NCI-H2107 treated with DMSO at 0.1 percent for 48 hours (cell line): Measurements from ENCODE around the gene RBM34.

Experiments
- DNase-seq: peaks from one replicate; lab custom pipeline; 2025; ENCODE audit not compliant: unreplicated experiment; lab: John Stamatoyannopoulos, UW

RBM34 gene

DNA sequence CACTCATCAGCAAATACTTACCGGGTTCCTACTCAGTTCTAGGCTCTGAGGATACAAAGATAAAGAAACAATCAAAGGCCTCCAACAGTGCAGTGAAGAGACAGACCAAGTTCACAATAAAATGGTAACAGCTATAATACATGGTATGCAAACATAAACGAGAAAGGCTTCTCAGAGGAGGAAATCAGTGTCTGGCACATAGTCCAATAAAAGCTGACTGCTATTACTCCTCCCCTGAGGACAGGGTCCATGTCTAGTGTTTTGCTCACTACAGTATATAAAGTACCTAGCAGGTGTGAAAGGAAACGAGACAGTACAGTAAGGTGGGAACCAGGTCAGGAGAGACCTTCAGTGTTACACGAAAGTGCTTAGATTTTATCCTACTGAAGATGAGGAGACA is 4.3 kb downstream of the RBM34 start:
- DNase-seq, result no peak

GRCh38 chr1:235156265-235156664 is 4.8 kb downstream of the RBM34 start:
- no peak for DNase-seq

DNA sequence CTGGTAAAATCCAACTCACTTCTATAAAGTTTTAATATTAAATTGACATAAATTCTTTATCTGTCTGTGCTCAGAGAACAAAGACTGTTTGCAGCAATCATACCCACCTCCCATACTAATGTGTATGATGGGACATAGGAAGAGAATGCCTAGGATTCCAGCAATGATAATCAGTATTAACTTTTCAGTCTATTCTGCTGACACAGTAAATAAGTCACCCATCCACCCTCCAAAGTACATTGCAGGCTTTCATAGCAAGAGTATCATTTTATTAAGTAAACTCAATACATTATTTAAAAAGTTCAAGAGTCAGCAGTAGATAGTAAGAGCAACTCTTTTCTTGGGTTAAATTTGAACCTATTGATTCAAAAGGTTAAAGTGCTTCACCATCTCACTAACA is 8.8 kb downstream of the RBM34 start:
- no peak for DNase-seq

DNA sequence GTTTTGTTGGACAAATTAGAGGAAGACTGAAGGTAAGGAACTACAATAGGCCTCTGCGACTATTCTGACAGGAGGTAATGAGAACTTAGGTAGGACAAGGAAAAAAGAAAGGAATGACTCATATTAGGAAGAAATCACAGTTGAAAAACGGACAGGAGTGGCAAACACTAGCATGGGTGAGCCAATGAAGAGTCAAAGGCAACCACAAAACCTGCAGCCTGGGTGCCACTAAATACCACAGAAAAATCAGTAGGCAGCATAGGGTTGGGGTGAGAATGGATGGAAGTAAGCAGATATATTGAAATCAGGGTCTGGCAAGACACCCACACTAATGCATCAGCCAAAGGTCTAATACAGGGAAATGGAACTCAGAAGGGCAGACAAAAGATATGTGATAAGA is 10.0 kb downstream of the RBM34 start:
- no peak for DNase-seq

- DNase-seq, result no peak
These were observed 11.2 kb downstream of the RBM34 start for GRCh38 chr1:235149824-235150223.

- no peak for DNase-seq
These were observed 13.8 kb downstream of the RBM34 start for GRCh38 chr1:235147269-235147668.

DNA sequence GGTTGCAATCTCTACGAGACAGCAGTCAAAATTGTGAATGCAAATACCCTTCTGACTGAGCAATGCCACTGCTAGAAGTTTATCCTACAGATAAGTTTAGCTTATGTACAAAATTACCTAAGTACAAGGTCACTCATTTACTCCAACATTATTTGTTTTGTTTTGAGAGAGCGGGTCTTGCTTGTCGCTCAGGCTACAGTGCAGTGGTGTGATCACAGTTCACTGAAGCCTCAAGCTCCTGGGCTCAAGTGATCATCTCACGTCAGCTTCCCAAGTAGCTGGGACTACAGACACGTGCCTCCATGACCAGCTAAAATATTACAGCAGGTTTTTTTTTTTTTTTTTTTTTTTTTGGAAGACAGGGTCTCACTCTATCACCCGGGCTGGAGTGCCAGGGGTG is 15.4 kb downstream of the RBM34 start:
- no peak for DNase-seq

GRCh38 chr1:235142991-235143390 is 18.1 kb downstream of the RBM34 start:
- no peak for DNase-seq

DNA sequence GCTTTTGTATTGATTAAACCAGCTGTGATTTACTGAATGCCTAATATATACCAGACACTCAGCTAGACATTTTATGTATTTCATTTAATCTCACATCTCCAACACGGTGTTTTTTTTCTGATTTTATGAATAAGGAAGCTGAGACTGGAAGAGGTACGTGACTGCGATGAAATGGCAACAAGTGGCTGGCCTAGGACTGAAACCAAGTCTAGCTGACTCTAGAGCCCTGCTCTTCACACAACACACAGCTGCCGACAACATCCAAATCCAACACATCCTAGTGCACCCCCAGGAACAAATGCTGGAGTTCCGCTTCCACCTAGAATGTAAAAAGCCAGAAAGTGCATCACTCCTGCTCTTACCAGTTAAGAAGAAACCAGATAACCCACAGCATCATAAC is 21.7 kb downstream of the RBM34 start:
- DNase-seq, result no peak

DNA sequence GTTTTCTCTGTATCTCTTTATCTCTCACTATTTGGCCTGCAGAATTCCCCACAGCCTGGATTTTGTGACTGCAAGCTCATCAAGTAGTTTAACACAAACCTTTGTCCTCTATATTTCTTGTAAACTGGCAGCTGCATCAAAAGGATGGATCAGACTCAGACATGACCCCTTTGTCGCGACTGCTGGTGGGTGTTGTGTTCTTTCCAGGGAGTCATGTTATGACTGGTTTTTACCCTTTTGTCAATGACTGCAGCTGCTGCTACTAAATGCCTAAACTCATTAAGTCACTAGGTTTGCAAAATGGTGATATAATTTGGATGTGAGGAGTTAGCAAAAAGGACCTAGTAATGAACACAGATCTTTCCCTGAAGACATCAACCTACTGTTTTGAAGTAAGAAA is 22.2 kb downstream of the RBM34 start:
- DNase-seq, result no peak

DNA sequence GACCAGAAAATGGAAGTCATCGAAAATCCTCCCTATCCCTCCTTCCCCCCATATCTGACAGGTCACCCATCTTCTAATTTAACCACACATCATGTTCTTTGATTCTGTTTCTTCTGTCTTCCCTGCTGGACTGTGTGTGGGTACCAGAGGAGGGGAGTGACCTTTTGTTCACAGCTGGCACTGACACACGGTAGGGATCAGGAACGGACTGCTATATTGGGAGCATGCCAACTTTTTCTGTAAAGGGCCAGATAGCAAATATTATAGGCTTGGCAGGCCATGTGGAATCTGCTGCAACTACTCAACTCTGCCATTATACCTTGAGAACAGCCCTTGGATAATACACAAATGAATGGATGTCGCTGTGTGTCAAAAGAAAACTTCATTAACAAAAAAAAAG is 24.9 kb downstream of the RBM34 start:
- no peak for DNase-seq

- no peak for DNase-seq
These were observed 26.9 kb downstream of the RBM34 start for GRCh38 chr1:235134171-235134570.

GRCh38 chr1:235133086-235133485 is 28.0 kb downstream of the RBM34 start:
- DNase-seq, result no peak

- DNase-seq, result no peak
These were observed 29.1 kb downstream of the RBM34 start for GRCh38 chr1:235131961-235132360.

- DNase-seq, result no peak
These were observed 30.2 kb downstream of the RBM34 start for GRCh38 chr1:235130766-235131270.

GRCh38 chr1:235129774-235130570 is 31.1 kb downstream of the RBM34 start:
- DNase-seq, result no peak

GRCh38 chr1:235128456-235129328 is 32.4 kb downstream of the RBM34 start, which contains the start of gene TOMM20:
TOMM20 (minus strand) TSS chr1:235128837; CDS start chr1:235128715, 122 bp downstream.
- peak; percentile 98 for DNase-seq

- no peak for DNase-seq
These were observed 33.2 kb downstream of the RBM34 start for GRCh38 chr1:235127732-235128455.

DNA sequence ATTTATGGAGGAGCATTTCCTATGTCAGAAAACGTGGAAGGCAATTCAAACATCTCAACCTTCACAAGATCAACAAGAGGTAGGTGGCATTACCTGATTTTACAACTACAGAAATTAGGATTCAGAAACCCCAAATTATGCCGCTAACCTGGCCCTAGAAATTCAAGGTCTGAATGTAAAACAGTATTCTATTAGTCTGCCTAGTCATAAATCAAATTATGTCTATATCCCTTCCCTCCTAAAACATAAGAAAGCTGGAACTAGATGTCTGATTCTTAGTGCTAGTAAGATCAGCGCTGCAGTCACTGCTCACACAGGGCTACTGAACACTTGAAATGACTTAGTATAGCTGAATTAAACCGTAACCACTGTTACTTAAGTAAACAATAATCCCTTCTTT is 33.8 kb downstream of the RBM34 start:
- DNase-seq, result no peak

DNA sequence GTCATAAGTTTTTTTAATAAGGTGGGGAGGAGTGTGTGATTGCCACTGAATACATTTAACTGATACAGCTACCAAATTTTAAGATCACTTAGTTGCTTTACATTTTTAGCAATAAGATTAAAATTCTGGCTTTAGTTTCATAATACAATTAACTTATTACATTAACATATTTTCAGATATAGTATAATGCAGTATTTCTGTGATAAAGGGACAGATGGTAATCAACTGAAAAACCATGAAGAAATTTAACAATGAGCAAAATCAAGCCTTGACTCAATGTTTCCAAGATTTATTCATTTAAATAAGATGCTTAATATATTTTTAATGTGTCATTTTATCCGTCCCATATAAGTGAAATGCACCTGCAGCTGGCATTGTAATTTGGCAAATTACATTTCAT is 36.4 kb downstream of the RBM34 start:
- DNase-seq, result no peak

DNA sequence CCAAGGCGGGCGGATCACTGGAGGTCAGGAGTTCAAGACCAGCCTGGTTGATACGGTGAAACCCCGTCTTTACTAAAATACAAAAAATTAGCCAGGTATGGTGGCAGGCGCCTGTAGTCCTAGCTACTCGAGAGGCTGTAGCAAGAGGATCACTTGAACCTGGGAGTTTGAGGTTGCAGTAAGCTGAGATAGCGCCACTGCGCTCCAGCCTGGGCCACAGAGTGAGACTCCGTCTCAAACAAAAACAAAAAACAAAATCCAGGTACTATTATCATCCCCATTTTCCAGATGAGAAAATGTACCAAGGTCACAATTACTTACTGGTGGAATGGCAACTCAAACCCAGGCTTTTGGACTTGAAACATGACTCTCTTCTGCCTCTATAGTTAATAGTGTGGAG is 36.9 kb downstream of the RBM34 start:
- DNase-seq, result no peak
